HG03571 (cell line): Measurements from ENCODE around the gene AMPD3.

Experiments used
- ATAC-seq: cut with Tn5 transposase; IDR thresholded peaks from one replicate; pipeline ENCODE4 v1.9.1; 2021; ENCODE audit not compliant: unreplicated experiment

AMPD3 gene

DNA sequence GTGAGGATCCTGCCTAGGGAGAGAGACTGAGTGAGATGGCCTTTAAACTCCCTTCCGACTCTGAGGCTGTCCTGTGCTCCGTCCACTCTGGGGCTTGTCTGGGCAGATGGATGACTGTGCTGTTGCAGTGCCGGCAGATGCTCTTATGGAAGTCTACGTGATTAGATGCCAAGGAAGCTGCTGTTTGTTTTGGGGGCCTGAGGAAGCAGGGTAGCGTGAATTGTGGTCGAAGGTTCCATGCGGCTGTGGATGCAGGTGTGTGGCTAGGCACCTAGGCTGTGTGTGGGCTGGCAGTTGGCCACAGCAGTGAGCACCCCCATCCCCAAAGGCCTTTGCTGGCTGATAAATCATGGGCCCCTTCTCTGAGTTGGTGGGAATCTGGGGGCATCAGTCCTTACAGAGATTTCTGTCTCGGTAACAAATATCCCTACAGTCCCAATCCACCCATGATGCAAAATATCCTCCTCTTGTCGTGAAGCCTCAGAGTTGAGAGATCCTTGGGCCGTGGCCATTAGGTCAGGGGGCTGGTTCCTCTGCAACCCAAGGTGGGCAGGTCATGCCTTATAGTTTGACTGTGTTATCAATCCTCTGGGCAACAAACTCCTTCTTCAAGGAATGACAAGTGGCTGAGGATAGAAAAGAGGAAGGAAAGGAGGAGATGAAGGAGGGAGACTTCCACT, 31.2 kb downstream of the AMPD3 start:
- no peak for ATAC-seq

DNA sequence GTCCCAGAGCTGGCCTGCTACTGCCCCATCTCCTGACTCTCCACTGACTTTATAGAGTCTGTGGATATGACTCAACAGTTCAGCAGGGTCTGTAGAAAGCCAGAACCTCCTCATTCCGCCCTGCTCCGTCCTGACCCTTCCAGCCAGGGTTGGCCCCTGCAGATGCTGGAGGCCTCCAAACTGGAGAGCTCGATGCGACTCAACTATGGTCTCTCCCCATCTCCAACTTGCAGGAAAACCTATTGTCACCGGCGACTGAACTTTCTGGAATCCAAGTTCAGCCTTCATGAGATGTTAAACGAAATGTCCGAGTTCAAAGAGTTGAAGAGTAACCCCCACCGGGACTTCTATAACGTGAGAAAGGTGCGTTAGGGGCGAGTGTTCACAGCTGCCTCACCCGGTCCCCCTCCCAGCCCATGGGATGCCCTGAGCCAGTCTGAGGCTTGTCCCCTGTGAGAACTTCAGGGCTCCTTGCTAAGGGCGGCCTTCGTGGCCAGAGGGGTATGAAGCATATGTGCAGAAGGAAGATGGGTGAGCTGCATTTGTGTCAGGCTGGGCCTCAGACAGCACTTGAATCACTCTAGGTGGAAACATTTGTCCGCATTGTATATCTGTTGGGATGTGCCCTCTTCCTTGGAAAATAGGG, 32.1 kb downstream of the AMPD3 start:
- no peak for ATAC-seq

GRCh38 chr11:10488121-10488933, 33.3 kb downstream of the AMPD3 start:
- ATAC-seq, result no peak

DNA sequence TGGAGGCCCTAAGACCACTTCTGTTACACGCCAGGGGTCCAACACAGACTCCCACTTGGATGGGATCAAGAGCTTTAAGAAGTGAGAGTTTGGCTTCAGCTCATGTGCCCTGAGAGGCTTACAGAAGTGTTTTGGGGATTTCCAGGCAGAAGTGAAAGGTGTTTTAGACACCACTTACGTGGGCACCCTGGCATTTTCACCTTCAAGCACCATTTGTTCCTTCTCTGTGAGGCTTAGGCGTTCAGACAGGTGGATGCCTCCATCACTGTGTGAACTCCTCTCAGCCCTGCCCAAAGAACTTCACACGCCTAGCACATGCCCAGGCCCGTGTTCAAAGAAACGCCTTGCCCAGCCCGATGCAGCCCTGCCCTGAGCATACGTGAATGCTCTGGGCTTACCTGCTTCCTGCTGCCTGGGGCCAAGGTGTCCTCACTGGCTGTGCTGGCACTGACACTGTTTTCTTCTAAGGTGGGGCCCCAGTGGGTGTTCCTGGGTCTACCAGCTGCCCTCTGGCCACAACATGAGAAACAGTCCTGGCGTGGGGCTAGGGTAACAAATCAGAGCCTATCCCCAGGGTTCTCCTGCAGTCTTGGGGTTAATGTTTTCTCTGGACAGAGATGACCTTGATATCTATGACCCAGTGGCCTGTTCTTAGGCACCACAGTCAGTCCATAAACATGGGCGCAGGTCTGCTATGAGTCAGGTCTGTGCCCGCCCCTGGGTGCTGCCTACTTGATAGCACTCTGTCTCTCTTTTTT, 34.0 kb downstream of the AMPD3 start:
- ATAC-seq, result peak; percentile 61

- no peak for ATAC-seq
Measured at GRCh38 chr11:10490032-10490397, 35.0 kb downstream of the AMPD3 start.

GRCh38 chr11:10490398-10491241, 35.6 kb downstream of the AMPD3 start:
- no peak for ATAC-seq

GRCh38 chr11:10492084-10492483, 37.0 kb downstream of the AMPD3 start:
- no peak for ATAC-seq

GRCh38 chr11:10493041-10493663, 38.1 kb downstream of the AMPD3 start:
- ATAC-seq, result no peak

GRCh38 chr11:10494636-10495463, 39.8 kb downstream of the AMPD3 start:
- ATAC-seq, result no peak

- ATAC-seq, result no peak
Measured at GRCh38 chr11:10495464-10495786, 40.4 kb downstream of the AMPD3 start.

DNA sequence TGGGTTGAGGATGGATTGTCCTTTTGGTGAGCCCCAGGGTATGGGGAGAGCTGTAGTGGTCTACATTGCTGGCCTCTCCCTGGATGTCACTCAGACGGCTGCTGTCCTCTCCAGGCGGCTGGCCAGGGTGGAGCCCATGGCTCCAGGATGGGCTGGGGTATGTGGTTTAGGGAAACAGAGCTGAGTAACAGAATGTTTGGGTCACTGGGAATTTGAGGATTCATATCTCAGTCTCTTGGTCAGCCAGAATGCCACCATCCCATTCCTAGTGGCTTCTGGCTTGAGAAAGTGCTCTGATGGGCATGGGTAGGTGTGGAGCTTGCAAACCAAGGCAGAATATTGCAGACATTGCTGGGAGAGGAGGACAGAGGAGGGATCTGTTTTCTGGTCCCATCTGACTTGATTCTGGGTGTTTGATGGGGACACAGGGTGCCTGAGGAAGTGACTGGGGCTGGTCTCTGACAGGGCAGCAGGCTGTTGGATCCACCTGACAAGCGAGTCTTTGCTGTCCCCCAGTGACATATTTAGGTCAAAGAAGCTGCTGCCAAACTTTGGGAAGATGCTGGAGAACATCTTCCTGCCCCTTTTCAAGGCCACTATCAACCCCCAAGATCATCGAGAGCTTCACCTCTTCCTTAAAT, 41.4 kb downstream of the AMPD3 start:
- ATAC-seq, result no peak

GRCh38 chr11:10497371-10498021, 42.4 kb downstream of the AMPD3 start:
- ATAC-seq, result no peak

DNA sequence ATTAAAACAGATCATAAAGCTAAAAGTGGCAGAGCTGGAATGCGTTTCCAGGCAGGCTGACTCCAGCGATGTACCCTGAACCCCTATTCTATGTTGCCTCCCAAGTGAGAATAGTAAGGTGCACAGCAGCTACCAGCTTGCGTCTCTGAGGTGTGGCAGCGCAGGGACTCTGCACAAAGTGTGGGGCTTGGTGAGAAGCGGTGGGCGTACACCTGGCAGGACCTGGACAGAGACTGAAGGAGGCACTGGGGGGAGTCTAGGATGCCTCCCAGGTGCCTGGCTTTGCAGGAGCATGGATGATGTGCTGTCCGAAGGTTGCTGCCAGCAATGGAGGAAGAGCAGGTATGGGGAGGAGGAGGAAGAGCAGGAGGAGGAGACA, 42.9 kb downstream of the AMPD3 start:
- ATAC-seq, result no peak

GRCh38 chr11:10498426-10499250, 43.6 kb downstream of the AMPD3 start:
- ATAC-seq, result no peak

- no peak for ATAC-seq
Measured at GRCh38 chr11:10499452-10499851, 44.4 kb downstream of the AMPD3 start.

GRCh38 chr11:10499874-10500601, 45.0 kb downstream of the AMPD3 start:
- ATAC-seq, result no peak
